GM19395 (cell line): ENCODE results near the gene TPST1.
"Not testable (repeated sequence)": the region's sequence is repeated elsewhere in the genome, so short reads cannot be mapped to it uniquely, and the experiment has no call there.

Source experiments
- ATAC-seq: cut with Tn5 transposase; IDR thresholded peaks from one replicate; pipeline ENCODE4 v1.9.1; 2021; ENCODE audit warnings: mild to moderate bottlenecking, moderate library complexity; ENCODE audit not compliant: unreplicated experiment

The TPST1 gene

DNA sequence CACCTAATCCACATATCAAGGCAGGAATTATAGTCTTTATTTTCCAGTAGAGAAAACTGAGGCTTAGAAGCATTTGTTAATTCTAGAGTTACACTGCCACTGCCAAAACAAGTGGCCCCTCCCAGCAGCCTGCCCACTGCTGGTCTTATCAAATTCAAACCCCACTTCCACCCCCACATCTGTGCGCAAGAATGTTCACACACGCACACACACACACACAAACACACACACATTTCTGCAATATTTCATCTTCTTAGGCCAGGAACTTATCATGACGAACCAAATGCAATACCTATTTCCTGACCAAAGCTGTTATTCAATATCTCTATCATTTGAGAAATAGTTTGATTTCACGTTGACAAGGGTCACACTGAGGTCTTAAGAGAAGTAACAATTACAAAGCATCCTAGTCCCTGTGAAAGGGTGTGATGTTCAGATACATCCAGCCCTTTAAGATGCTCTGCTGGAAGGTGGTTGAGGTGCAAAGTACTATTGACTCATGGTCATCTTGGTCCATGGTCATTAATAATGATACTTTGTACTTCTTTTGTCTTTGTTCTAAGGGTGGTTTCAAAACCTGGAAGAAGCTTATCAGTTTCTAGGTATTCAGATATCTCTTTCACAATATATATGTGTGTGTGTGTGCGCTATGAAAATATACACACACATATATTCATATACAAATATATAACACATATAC lies 169.2 kb downstream of the TPST1 start:
- not testable (repeated sequence) for ATAC-seq

DNA sequence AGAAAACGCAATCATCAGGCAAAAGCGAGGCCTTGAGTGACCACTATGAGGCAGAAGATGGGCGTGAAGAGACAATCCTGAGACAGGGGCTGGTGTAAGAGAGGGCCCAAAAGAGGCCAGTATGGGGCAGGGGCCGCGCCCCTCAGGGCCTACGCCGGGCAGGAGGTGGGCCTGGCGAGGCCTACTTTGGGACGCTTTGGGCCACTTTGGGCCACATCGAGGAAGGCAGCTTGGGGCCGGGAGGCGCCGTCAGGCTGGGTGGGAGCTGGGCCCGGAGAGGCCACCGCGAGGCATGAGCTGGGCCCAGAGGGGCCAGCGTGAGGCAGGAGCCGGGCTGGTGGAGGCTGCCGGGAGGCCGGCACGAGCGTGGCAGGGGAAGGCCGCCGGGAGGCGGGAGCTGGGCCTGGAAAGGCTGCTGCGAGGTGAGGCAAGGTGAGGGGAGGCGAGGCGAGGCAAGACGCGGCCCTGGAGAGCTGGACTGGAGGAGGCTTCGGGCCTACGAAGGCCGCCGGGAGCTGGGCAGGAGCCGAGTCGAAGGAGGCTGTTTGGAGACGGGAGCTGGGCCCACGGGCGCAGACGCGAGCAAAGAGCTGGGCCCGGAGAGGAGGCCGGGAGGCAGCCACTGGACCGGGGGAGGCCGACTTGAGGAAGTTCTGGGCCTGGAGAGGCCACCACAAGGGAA lies 171.3 kb downstream of the TPST1 start:
- no peak for ATAC-seq

DNA sequence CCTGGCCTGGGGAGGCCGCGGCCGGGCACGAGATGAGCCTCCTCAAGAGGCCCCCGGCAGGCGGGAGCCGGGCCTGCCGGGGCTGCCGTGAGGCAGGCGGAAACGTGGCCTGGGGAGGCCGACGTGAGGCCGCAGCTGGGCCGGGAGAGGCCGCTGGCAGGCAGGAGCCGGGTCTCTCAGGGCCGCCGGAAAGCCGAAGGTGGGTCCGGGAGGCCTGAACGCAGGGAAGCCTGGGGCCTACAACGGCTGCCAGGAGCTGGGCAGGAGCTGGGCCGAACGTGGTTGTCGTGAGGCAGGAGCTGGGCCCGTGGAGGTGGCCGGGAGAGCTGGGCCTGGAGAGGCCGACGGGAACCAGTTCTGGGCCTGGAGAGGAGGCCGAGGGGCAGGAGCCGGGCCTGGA lies 171.9 kb downstream of the TPST1 start:
- no peak for ATAC-seq

DNA sequence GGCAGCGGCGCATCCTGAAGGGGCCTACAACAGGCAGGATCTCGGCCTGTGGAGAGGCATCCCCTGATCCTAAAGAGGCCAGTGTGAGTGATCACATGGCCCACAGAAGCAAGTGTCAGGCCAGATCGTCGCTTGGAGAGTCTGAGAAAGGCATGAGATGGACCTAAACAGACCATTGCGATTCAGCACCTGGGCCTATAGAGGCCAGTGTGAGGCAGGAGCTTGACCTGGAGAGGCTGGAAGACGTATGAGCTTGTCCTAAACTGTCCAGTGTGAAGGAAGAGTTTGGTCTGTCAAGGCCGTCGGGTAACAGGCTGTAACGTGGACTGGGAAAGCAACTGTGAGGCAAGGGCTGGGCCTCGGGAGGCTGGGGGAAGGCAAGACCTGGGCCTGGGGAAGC lies 172.6 kb downstream of the TPST1 start:
- no peak for ATAC-seq

DNA sequence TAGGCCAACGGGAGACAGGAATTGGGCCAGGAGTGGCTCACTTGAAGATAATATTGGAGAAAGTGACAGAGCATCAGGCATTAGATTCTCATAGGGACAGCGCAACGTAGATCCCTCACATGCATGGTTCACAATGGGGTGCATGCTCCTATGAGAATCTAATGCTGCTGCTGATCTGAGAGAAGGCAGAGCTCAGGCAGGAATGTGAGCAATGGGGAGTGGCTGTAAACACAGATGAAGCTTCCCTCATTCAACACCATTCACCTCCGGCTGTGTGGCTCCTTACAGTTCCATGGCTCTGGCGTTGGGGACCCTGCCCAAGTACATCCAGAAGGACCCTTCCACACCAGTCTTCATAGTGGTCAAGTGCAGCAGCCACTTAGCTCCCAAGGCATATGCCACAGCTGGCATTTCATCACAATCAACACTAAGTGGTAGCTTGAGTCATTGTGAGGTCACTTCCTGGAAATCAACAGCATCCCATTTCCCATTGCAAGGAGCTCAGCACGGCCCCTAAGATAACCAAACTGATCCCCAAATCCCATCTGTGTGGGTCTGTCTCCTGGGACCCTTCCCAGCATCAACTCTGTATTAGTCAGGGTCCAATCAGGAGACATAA lies 174.5 kb downstream of the TPST1 start:
- no peak for ATAC-seq

DNA sequence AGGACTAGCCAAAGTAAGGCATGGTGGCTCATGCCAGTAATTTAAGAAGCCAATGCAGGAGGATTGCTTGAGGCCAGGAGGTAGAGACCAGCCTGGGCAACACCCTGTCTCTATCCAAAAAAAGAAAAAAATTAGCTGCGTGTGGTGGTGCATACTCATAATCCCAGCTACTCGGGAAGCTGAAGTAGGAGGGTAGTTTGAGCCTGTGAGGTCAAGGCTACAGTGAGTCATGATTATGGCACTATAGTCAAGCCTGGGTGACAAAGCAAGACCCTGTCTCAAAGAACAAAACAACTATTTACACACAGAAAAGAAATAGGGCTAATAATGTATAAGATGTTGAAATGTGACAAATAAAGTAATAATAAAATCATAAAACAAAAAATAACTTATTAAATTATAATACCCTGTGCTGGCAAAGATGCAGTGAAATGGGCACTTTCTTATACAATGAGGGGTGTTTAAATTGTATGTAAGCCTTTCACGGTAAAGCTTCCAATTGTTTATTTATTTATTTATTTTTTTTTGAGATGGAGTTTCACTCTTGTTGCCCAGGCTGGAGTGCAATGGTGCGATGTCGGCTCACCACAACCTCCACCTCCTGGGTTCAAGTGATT lies 175.2 kb downstream of the TPST1 start:
- ATAC-seq: no peak

DNA sequence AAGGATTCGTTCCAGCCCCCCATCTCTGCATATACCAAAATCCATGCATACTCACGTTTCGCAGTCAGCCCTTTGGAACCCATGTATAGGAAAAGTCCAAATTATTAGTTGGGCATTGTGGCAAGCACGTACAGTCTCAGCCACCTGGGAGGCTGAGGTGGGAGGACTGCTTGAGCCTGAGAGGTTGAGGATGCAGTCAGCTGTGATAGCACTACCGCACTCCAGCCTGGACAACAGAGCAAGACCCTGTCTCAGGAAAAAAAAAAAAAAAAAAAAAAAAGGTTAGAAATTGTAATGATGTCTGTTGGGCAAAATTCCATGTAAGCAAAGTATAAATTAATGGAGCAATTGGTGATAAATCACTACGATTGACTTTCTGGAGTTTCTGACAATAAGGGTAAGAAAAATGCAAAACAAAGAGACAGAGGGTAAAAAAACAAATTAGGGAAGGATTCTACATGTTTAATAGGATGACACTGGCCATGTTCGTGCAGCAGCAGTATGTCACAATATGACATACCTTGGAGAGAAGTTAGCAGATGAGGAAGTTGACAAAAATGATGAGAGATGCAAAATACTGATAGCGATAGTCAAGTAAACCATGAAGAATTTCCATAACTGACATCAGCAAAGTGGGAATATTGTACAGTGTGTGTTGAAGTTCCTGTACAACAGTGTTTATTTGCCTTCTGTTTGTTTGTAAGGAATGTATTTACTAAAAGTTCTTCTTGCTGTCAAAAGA lies 177.2 kb downstream of the TPST1 start:
- ATAC-seq: not testable (repeated sequence)

DNA sequence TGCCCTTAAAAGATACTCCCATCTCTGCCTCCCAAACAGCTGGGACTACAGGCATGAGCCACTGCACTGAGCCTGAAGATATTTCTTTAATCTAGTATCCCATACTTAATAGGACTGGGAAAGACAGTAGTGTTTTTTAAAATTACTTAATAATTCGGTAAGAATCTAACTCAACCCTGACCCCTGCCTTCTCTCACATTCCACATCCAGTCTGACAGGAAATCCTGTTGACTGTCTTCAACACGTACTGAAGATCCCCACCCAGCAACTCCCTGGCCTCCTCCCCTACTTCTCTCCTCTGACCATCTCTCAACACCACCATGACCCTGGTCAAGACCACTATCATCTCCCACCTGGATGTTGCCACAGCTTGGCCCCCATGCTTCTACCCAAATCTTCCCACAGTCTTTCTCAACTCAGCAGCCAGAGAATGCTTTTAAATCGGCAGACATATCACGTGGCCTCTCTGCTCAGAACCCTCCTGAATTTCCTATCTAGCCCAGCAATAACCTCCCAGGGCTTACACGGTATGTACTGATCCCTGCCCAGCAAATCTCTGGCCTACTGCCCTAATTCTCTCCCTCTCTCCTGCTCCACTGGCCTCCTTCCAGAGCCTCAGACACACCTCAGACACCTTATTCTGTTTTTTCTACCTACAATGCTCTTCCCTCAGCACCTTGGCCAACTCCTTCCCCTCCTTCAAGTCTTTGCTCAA lies 180.2 kb downstream of the TPST1 start:
- not testable (repeated sequence) for ATAC-seq

DNA sequence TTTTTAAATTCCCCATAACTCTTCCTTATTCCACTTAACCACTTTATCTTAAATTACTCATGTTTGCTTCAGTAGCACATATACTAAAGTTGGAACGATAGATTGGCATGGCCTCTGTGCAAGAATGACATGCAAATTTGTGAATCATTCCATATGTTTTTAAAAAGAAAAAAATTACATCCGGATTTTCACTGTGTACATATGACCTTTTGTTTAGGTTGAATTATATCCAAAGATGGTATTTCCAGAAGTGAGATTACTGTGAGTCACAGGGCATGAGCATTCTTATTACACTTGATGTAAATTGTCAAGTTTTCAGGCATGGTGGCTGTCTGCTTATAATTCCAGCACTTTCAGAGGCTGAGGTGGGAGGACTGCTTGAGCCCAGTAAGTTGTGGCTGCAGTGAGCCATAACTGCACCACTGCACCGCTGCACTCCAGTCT lies 190.0 kb downstream of the TPST1 start:
- not testable (repeated sequence) for ATAC-seq

DNA sequence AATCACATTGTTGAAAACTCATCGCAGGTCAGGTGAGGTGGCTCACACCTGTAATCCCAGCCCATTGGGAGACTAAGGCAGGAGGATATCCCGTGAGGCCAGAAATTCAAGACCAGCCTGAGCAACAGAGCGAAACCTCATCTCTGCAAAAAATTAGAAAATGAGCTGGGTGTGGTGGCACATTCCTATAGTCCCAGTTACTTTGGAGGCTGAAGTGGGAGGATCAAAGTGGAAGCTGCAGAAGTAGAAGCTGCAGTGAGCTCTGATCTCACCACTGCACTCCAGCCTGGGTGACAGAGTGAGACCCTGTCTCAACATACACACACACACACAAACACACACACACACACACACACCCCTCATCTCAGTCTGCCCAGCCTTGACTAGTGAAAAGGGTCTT lies 190.9 kb downstream of the TPST1 start:
- ATAC-seq: not testable (repeated sequence)

DNA sequence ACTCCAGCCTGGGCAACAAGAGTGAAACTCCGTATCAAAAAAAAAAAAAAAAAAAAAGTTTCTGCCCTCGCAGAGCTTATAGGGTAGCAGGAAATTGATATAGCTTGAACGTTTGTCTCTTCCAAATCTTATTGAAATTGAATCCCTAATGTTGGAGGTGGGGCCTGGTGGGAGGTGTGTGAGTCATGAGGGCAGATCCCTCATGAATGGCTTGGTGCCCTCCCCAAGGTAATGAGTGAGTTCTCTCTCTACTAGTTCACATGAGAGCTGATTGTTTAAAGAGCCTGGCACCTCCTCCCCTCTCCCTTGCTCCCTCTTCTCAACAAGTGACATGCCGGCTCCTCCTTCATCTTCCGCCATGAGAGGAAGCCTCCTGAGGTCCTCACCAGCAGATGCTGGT lies 193.7 kb downstream of the TPST1 start:
- ATAC-seq: not testable (repeated sequence)

DNA sequence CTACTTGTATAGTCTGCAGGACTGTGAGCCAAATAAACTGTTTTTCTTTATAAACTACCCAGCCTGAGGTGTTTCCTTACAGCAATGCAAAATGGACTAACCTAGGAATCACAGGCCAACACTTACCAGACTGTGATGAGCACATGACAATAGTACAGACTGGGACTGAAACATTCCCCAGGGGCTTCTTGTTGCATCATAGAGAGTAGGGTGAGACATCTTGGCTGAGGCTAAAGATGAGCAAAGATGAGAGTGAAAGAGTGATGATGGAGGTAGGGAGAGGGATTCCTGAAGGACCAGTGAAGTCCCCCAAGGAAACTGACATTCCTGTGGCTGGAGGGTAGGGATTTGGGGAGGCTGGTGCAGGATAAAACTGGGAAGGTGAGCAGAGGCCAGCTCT lies 194.4 kb downstream of the TPST1 start:
- no peak for ATAC-seq

DNA sequence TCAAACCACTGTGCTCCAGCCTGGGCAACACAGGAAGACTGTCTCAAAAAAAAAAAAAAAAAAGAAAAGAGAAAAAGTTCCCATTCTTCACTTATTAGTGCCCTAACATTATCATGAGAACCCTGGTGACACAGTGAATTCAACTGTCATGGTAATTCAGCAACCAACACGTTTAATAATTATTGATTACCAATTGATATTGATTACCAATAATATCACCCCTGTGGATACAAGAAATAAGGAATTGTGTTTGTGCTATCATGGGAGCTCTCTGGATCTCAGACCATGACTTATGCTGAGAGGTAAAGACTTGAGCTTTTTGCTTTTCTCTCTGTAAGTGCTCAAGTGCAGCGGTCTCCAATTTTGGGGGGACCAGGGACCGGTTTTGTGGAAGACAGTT lies 195.3 kb downstream of the TPST1 start:
- ATAC-seq: no peak

DNA sequence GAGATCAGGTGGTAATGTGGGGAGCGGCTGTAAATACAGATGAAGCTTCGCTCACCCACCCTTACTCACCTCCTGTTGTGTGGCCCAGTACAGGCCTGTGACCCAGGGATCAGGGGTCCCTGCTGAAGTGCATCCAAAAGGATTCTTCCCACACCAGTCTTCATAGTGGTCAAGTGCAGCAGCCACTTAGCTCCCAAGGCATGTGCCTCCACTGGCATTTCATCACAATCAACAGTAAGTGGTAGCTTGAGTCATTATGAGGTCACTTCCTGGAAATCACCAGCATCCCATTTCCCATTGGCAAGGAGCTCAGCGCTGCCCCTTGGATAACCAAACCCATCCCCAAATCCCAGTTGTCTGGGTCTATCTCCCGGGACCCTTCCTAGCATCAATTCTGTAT lies 196.0 kb downstream of the TPST1 start:
- not testable (repeated sequence) for ATAC-seq

DNA sequence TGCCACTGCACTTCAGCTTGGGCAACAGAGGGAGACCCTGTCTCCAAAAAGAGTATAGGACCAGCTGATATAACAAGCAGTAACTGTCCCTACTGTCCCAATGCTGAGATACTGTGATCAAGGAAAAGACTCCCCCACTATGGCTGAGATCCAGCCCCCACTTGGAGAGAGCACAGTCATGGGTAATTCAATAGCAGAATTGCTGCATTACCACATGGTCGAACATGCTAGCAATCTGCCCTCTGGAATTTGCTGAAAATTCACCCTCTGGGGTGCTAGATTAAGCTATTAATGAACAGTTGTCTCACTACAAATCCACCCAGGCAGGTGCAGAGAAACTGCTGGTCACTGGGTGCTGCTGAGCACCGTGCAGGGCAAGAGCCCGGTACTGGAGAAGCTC lies 196.8 kb downstream of the TPST1 start:
- not testable (repeated sequence) for ATAC-seq

DNA sequence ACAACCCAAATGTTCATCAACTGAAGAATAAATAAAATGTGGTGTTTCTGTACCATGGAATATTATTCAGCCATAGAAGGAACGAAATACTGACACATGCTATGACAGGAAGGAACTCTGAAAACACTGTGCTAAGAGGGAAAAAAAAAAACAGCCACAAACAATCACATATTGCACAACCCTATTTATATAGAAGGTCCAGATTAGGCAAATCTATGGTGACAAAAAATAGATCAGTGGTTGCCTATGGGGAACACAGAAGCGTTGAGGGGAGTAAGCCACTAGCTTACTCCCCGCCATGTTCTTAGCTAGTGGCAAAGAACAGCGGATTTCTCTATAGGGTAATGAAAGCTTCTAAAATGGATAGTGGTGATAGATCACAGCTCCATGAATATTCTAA lies 198.4 kb downstream of the TPST1 start:
- ATAC-seq: no peak

DNA sequence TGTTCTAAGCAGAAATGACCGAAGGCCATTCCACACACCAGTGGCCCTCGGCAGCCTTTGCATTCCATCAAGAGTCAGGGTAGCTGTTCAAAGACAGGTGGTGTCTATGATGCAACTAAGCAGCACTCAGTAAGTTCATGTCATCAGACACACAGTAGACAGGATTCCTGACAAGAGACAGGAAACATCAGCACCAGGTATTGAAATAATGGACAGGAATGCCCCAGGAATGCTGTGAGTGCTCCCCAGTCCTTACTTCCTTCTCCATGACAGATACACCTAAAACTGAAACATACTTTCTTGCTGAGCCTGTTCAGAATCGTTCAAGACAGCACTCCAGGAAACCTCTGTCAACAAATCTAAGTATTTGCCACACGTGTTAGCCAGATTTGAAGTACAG lies 204.4 kb downstream of the TPST1 start:
- no peak for ATAC-seq
